Esophagus squamous epithelium (tissue), 5 donors: Measurements from ENCODE around the gene KCTD8. TPM values are rescaled to one million over a fixed set of nuclear protein-coding genes. Genes with fewer than 3 reads are reported as not detected.

Experiments used
- DNase-seq: peaks from one replicate; lab custom pipeline; 2025; lab: John Stamatoyannopoulos, UW
- H3K27ac ChIP-seq, 4 donors: fragments of 200-600 bp; sonication (generic); one replicate each; pipeline ENCODE4 v1.5.1; 2016 to 2019; ENCODE audit warnings: mild to moderate bottlenecking in 1 of 4
- H3K27me3 ChIP-seq, 4 donors: fragments of 200-600 bp; sonication (generic); 1 replicate in 3 of 4; 2 replicates in 1 of 4; pipeline versions ENCODE4 v1.5.1 to v1.6.0; 2017 to 2021; ENCODE audit warnings: antibody characterized with exemption in 1 of 4
- H3K36me3 ChIP-seq, 3 donors: fragments of 200-600 bp; sonication (generic); one replicate each; pipeline ENCODE4 v1.5.1; 2016 to 2019
- H3K4me1 ChIP-seq, 3 donors: fragments of 200-600 bp; sonication (generic); one replicate each; pipeline ENCODE4 v1.5.1; 2017 to 2019
- H3K4me3 ChIP-seq, 4 donors: fragments of 200-600 bp; sonication (generic); 1 replicate in 3 of 4; 2 replicates in 1 of 4; pipeline ENCODE4 v1.5.1; 2016 to 2019; ENCODE audit warnings: mild to moderate bottlenecking in 2 of 4, moderate library complexity in 1 of 4
- H3K9me3 ChIP-seq, 3 donors: fragments of 200-600 bp; sonication (generic); one replicate each; pipeline ENCODE4 v1.5.1; 2016 to 2019
- POLR2A ChIP-seq, 4 donors: fragments of 450-650 bp; IDR thresholded peaks; one replicate each; pipeline ENCODE4 v1.6.1; 2017; ENCODE audit warnings: antibody characterized with exemption in 4 of 4, mild to moderate bottlenecking in 4 of 4, moderate library complexity in 3 of 4
- WGBS, 2 donors: methylation state at CpG; one replicate each; pipeline ENCODE4 v1.1.5; 2018; 5-methylcytosine and 5-hydroxymethylcytosine counted together
- intact Hi-C: fragments of 100-400 bp; cut with DNase I; formaldehyde crosslinking; loops from one replicate; pipeline ENCODE4 v1.15.0; 2022
- total RNA-seq, 4 donors: library from RNA; depleted of rRNA; stranded (reverse); fragments of >200 nt; gene quantifications; one replicate each; pipeline ENCODE4 v1.1.0, GENCODE V29; 2016
- TF ChIP-seq, protein P1 (sequence below), 6 experiments: fragments of 450-650 bp in 4 of 6; fragments of 200-600 bp in 2 of 6; sonication (generic) in 2 of 6; IDR thresholded peaks; one replicate each; pipeline ENCODE4 v1.5.1; 2016 to 2019; ENCODE audit warnings: antibody characterized with exemption in 6 of 6, mild to moderate bottlenecking in 4 of 6, moderate library complexity in 4 of 6
- donor health status: DM: yes; HTN: yes; CAD: no.

Gene KCTD8
- total RNA-seq, 4 donors from 2014 or later: 0.45 to 0.95 (median 0.85) TPM; not detected in 1

DNA sequence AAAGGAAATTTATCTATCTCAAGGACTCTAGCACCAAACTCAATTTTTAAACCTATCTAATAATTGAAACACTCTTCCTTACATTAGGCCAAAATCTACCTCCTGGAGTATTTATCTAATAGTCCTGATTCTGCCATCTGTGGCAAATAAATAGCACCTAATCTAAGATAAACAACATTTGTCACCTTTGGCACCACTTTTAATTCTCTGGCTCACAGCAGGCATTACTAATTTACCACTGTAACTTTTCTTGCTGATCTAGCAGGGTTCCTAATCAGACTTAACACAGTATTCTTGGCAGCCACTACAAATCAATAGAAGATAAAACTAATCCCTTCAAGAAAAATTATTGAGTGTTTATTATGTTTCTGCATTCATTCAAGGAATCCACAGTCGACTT lies 161.1 kb downstream of the KCTD8 start:
- Histone ChIP-seq H3K36me3 (no peaks in the 10 kb centered on the region), H3K27me3 (no peaks in the 10 kb centered on the region), H3K4me3 (no peak overlapping the region), H3K27ac (no peak overlapping the region), H3K4me1 (no peaks in the 10 kb centered on the region), H3K9me3 (no peaks in the 10 kb centered on the region)
- intact Hi-C loops: no loop called here
- WGBS, 2 donors: 40 to 70% methylated on average over 1 of the region's 1 CpG
- no peak for DNase-seq
- TF ChIP-seq POLR2A (IDR thresholded peaks at IDR 0.05): no peak
- TF ChIP-seq, protein P1, sequence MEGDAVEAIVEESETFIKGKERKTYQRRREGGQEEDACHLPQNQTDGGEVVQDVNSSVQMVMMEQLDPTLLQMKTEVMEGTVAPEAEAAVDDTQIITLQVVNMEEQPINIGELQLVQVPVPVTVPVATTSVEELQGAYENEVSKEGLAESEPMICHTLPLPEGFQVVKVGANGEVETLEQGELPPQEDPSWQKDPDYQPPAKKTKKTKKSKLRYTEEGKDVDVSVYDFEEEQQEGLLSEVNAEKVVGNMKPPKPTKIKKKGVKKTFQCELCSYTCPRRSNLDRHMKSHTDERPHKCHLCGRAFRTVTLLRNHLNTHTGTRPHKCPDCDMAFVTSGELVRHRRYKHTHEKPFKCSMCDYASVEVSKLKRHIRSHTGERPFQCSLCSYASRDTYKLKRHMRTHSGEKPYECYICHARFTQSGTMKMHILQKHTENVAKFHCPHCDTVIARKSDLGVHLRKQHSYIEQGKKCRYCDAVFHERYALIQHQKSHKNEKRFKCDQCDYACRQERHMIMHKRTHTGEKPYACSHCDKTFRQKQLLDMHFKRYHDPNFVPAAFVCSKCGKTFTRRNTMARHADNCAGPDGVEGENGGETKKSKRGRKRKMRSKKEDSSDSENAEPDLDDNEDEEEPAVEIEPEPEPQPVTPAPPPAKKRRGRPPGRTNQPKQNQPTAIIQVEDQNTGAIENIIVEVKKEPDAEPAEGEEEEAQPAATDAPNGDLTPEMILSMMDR (IDR thresholded peaks at IDR 0.05): no peak

DNA sequence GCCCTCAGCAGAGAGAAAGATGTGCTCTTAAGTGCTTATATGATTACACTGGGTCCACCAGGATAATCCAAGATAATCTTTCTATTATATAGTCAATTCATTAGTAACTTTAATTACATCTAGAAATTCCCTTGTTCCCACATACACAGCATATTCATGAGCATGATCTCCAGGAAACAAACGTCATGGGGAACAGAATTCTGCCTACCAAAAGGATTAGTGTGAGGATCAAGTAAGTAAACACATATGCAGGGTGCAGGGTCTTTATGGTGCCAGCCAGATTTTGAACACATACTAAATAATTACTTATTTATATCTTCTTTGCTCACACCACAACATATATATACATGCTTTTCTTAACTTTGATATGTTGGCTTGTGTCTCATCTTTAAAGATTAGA lies 169.1 kb downstream of the KCTD8 start:
- Histone ChIP-seq H3K9me3 (no peaks in the 10 kb centered on the region), H3K27ac (no peak overlapping the region), H3K27me3 (no peaks in the 10 kb centered on the region), H3K4me1 (no peaks in the 10 kb centered on the region), H3K4me3 (no peak overlapping the region), H3K36me3 (no peaks in the 10 kb centered on the region)
- 25 to 37% methylated on average over 1 of the region's 1 CpG for WGBS, 2 donors
- TF ChIP-seq POLR2A (IDR thresholded peaks at IDR 0.05): no peak
- TF ChIP-seq, protein P1 (IDR thresholded peaks at IDR 0.05): no peak
- intact Hi-C loops: no loop called here
- DNase-seq: no peak

DNA sequence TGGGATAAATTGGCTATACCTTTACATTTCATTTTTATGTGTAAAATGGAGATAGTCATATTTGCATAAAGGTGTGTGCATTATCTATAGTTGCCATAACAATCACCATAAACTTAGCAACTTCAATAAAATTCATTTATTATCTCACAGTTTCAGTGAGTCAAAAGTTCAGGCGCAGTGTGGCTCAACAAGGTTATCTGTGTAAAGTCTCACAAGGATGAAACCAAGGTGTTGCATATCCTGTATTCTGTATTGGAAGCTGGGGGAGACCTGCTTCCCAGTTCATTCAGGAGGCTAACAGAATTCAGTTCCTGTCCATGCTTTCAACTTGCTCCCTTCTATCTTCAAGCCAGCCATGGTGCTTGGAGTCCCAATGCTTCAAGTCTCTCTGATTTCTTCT lies 169.5 kb downstream of the KCTD8 start:
- DNase-seq: no peak
- no peak overlapping the region for H3K27ac ChIP-seq
- intact Hi-C loops: no loop called here
- H3K4me3 ChIP-seq: no peak overlapping the region
- no peaks in the 10 kb centered on the region for H3K9me3 ChIP-seq
- no peaks in the 10 kb centered on the region for H3K4me1 ChIP-seq
- H3K36me3 ChIP-seq: no peaks in the 10 kb centered on the region
- WGBS, 2 donors: 69 to 100% methylated on average over 1 of the region's 1 CpG
- no peaks in the 10 kb centered on the region for H3K27me3 ChIP-seq
- TF ChIP-seq POLR2A (IDR thresholded peaks at IDR 0.05): no peak
- TF ChIP-seq, protein P1 (IDR thresholded peaks at IDR 0.05): no peak

DNA sequence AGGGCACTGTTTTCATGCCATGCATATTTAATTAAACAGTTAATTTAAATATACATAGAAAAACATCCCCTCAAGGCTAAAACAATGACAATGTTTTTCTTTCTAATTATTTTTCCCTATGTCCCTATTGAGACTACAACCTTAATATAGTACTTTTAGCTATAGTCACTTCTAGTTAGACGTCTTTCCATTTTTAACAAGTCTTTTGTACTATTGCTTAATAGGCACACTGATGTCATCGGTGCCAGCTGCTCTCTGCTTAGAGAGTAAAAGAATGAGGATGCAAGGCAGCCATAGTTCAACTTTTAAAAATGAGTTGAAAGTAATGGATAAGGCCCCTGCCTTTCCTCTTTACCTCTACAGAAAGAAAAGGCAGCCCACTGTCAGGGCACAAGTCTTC lies 191.1 kb downstream of the KCTD8 start:
- no peaks in the 10 kb centered on the region for H3K4me1 ChIP-seq
- H3K9me3 ChIP-seq: no peaks in the 10 kb centered on the region
- WGBS, 2 donors: 50 to 57% methylated on average over 2 of the region's 2 CpGs
- no peaks in the 10 kb centered on the region for H3K27me3 ChIP-seq
- no peak overlapping the region for H3K27ac ChIP-seq
- H3K36me3 ChIP-seq: no peaks in the 10 kb centered on the region
- DNase-seq: no peak
- intact Hi-C loops: loop anchor here (10.0 kb wide), 1 partner anchor 163 kb away; no protein-coding TSS in a partner anchor
- H3K4me3 ChIP-seq: no peak overlapping the region
- no peak for TF ChIP-seq POLR2A (IDR thresholded peaks at IDR 0.05)

DNA sequence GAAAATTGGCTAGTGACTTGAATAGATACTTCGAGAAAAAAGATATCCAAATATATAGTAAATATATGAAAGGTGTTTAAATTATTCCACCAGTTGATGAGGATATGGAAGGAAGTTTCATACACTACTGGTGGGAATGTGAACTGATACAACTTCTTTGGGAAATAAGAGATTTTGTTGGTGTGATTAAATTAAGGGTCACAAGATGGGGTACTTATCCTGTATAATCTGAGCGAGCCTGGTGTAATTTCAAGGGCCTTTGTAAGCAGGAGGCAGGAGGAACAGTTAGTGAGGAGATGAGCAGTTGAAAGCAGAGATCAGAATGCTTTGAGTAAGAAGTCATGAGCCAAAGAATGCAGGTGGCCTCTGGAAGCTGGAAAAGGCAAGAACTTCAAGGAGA lies 192.2 kb downstream of the KCTD8 start:
- WGBS, 2 donors: 67 to 69% methylated on average over 2 of the region's 2 CpGs
- H3K36me3 ChIP-seq: no peaks in the 10 kb centered on the region

More for the DNA sequence above, 192.2 kb downstream of the KCTD8 start:
- Histone ChIP-seq H3K4me3 (no peak overlapping the region), H3K9me3 (no peaks in the 10 kb centered on the region), H3K27ac (no peak overlapping the region), H3K27me3 (no peaks in the 10 kb centered on the region), H3K4me1 (no peaks in the 10 kb centered on the region)
- TF ChIP-seq, protein P1 (IDR thresholded peaks at IDR 0.05): no peak
- no peak for TF ChIP-seq POLR2A (IDR thresholded peaks at IDR 0.05)
- no peak for DNase-seq
- intact Hi-C loops: loop anchor here (10.0 kb wide), 1 partner anchor 162 kb away; no protein-coding TSS in a partner anchor
